ENCODE data around the gene AIFM2.
"Not testable (repeated sequence)": the region's sequence is repeated elsewhere in the genome, so short reads cannot be mapped to it uniquely, and the experiment has no call there.

The AIFM2 gene

GRCh38 chr10:70132098-70133029 lies at the start of gene AIFM2:
Gene AIFM2 (minus strand): TSS chr10:70132825. CDS start chr10:70124084, 8,741 bp downstream.
- DNase-seq, result peak in 1 of 4 experiments; percentile 24

GRCh38 chr10:70179209-70179608 lies 46.6 kb upstream of the AIFM2 start:
- DNase-seq, result not testable (repeated sequence)

- no peak for DNase-seq
These were observed 45.6 kb upstream of the AIFM2 start for GRCh38 chr10:70178139-70178725.

GRCh38 chr10:70176441-70176840 lies 43.8 kb upstream of the AIFM2 start:
- DNase-seq, result no peak

GRCh38 chr10:70175516-70175915 lies 42.9 kb upstream of the AIFM2 start:
- DNase-seq, result no peak

GRCh38 chr10:70174058-70174741 lies 41.6 kb upstream of the AIFM2 start:
- DNase-seq, result no peak

GRCh38 chr10:70169649-70170364 lies 37.2 kb upstream of the AIFM2 start:
- DNase-seq, result no peak

GRCh38 chr10:70169011-70169410 lies 36.4 kb upstream of the AIFM2 start:
- DNase-seq, result no peak

- DNase-seq, result no peak
These were observed 34.6 kb upstream of the AIFM2 start for GRCh38 chr10:70167246-70167645.

- DNase-seq, result no peak
These were observed 33.8 kb upstream of the AIFM2 start for GRCh38 chr10:70166394-70166793.

GRCh38 chr10:70164163-70164562 lies 31.5 kb upstream of the AIFM2 start:
- DNase-seq, result no peak

- DNase-seq, result no peak
These were observed 30.8 kb upstream of the AIFM2 start for GRCh38 chr10:70163448-70163847.

GRCh38 chr10:70162892-70163201 lies 30.2 kb upstream of the AIFM2 start:
- DNase-seq, result no peak

- DNase-seq, result no peak
These were observed 29.7 kb upstream of the AIFM2 start for GRCh38 chr10:70162151-70162891.

GRCh38 chr10:70160798-70161197 lies 28.2 kb upstream of the AIFM2 start:
- DNase-seq, result no peak

- DNase-seq, result not testable (repeated sequence)
These were observed 26.7 kb upstream of the AIFM2 start for GRCh38 chr10:70159366-70159765.

GRCh38 chr10:70158113-70158512 lies 25.5 kb upstream of the AIFM2 start:
- no peak for DNase-seq

GRCh38 chr10:70155255-70155838 lies 22.7 kb upstream of the AIFM2 start:
- DNase-seq, result no peak

GRCh38 chr10:70148516-70148915 lies 15.9 kb upstream of the AIFM2 start:
- no peak for DNase-seq

GRCh38 chr10:70147259-70147625 lies 14.6 kb upstream of the AIFM2 start:
- no peak for DNase-seq

- DNase-seq, result peak; percentile 70 to 86 (median 84)
These were observed 14.0 kb upstream of the AIFM2 start, which contains the start of gene TYSND1 for GRCh38 chr10:70146489-70147258. Gene TYSND1 (minus strand): TSS chr10:70146700. CDS start chr10:70146586, 114 bp downstream.

All from activated CD4-positive, CD25-positive, alpha-beta regulatory T cell (primary cell).